ENCODE measurements around the gene PTGES3.

DNA sequence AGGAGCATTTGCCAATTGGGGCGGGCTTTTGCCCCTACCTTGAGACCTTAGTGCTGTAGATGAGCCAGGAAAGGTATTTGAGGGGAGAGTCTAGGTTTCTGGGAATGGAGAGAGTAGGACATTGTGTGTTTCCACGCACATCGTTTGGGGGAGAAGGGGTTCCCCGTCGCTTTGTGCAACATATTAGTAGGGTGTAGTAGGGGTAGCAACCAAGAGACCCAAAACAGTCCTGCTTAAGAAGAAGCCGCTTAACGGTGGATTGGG lies 694 bp upstream of the PTGES3 start:
- TF ChIP-seq POLR2A (IDR thresholded peaks at IDR 0.05): no peak
- TF ChIP-seq, protein P1, sequence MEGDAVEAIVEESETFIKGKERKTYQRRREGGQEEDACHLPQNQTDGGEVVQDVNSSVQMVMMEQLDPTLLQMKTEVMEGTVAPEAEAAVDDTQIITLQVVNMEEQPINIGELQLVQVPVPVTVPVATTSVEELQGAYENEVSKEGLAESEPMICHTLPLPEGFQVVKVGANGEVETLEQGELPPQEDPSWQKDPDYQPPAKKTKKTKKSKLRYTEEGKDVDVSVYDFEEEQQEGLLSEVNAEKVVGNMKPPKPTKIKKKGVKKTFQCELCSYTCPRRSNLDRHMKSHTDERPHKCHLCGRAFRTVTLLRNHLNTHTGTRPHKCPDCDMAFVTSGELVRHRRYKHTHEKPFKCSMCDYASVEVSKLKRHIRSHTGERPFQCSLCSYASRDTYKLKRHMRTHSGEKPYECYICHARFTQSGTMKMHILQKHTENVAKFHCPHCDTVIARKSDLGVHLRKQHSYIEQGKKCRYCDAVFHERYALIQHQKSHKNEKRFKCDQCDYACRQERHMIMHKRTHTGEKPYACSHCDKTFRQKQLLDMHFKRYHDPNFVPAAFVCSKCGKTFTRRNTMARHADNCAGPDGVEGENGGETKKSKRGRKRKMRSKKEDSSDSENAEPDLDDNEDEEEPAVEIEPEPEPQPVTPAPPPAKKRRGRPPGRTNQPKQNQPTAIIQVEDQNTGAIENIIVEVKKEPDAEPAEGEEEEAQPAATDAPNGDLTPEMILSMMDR (IDR thresholded peaks at IDR 0.05): no peak
